K562 (cell line): ENCODE results near the gene ANK2. TPM values are rescaled to one million over a fixed set of nuclear protein-coding genes. Genes with fewer than 3 reads are reported as not detected.

ENCODE experiments used
- ATAC-seq: fragments of 200-7000 bp; cut with Tn5 transposase; 3 replicates; pipeline ENCODE4 v1.9.1; 2020; ENCODE audit warnings: moderate library complexity
- BruUV-seq: library from RNA; stranded (reverse); fragments of 400-500 nt; replicated peaks from 2 replicates; lab custom pipeline; 2021; lab: Mats Ljungman, UMichigan
- CTCF ChIA-PET: fragments of 300-600 bp; formaldehyde crosslinking; extraction: SDS; loops from one replicate; lab custom pipeline; 2021; ENCODE audit warnings: low intra/inter-chr PET ratio; lab: Yijun Ruan, JAX
- POLR2A ChIA-PET: fragments of 300-600, 350-650 bp; sonication (Branson Sonifier 250); formaldehyde crosslinking; extraction: SDS; loops from one replicate; lab custom pipeline; 2021; ENCODE audit warnings: antibody characterized with exemption, inconsistent platforms; lab: Yijun Ruan, JAX
- DNase-seq, 4 experiments: peaks; one replicate each; pipeline versions ENCODE4 v3.0.0 to v3.0.0-alpha.2; 2011 to 2018; ENCODE audit warnings: low spot score in 3 of 4, mixed read lengths in 3 of 4; ENCODE audit errors: extremely low read depth in 1 of 4
- FAIRE-seq: peaks from 2 replicates; lab custom pipeline; 2011; peaks lifted over from hg19 to GRCh38; lab: Jason Lieb, UNC
- H2AFZ ChIP-seq: 2 replicates; pipeline ENCODE4 v1.6.0; 2011; ENCODE audit warnings: low read depth, low read length, control low read depth, inconsistent platforms
- H3K27ac ChIP-seq: fragments of 200-600 bp; 3 replicates; pipeline ENCODE4 v1.8.0; 2011; ENCODE audit warnings: low read depth, mild to moderate bottlenecking, control low read depth, inconsistent platforms, low read length, moderate library complexity, mixed read lengths; ENCODE audit errors: extremely low read depth
- H3K27me3 ChIP-seq, 2 experiments: fragments of 300-600 bp in 1 of 2; 2 replicates in 1 of 2; 3 replicates in 1 of 2; pipeline versions ENCODE4 v1.6.0 to v1.8.0; 2011; ENCODE audit warnings: inconsistent platforms in 2 of 2, low read length in 2 of 2, mild to moderate bottlenecking in 1 of 2, mixed read lengths in 1 of 2, moderate library complexity in 1 of 2; ENCODE audit not compliant: control insufficient read depth in 2 of 2, insufficient read depth in 2 of 2
- H3K36me3 ChIP-seq: fragments of 300-600 bp; 3 replicates; pipeline ENCODE4 v1.8.0; 2011; ENCODE audit warnings: mild to moderate bottlenecking, low read length, inconsistent platforms; ENCODE audit not compliant: control insufficient read depth, insufficient read depth
- H3K4me1 ChIP-seq, 2 experiments: fragments of 200-600 bp in 1 of 2; replicated peaks in 1 of 2; 2 replicates in 1 of 2; 3 replicates in 1 of 2; pipeline versions ENCODE4 v1.5.1 to v1.8.0; 2011; ENCODE audit warnings: inconsistent platforms in 2 of 2, low read length in 2 of 2, mild to moderate bottlenecking in 1 of 2, mixed read lengths in 1 of 2, moderate library complexity in 1 of 2; ENCODE audit not compliant: control insufficient read depth in 2 of 2, insufficient read depth in 2 of 2
- H3K4me2 ChIP-seq: 2 replicates; pipeline ENCODE4 v1.6.1; 2011; ENCODE audit warnings: low read length, control low read depth, inconsistent platforms, mixed read lengths; ENCODE audit not compliant: insufficient read depth
- H3K4me3 ChIP-seq: fragments of 200-600 bp; sonication (generic), shearing (Covaris generic); 2 replicates; pipeline ENCODE4 v1.5.1; 2016; ENCODE audit warnings: control low read depth, inconsistent platforms
- H3K79me2 ChIP-seq: fragments of 200-600 bp; 3 replicates; pipeline ENCODE4 v1.8.0; 2011; ENCODE audit warnings: low read length, inconsistent platforms; ENCODE audit not compliant: control insufficient read depth, insufficient read depth
- H3K9ac ChIP-seq, 2 experiments: 2 replicates each; pipeline versions ENCODE4 v1.6.0 to v1.6.1; 2011; ENCODE audit warnings: low read depth in 2 of 2, low read length in 2 of 2, control low read depth in 1 of 2, inconsistent platforms in 1 of 2, mild to moderate bottlenecking in 1 of 2, mixed read lengths in 1 of 2; ENCODE audit not compliant: insufficient read depth in 1 of 2
- H3K9me1 ChIP-seq: one replicate; pipeline ENCODE4 v1.6.0; 2011; ENCODE audit warnings: inconsistent platforms, mild to moderate bottlenecking, low read length, moderate library complexity; ENCODE audit not compliant: control insufficient read depth, insufficient read depth
- H3K9me3 ChIP-seq: replicated peaks from 2 replicates; pipeline ENCODE4 v1.5.1; 2011; ENCODE audit warnings: low read depth, low read length, inconsistent platforms; ENCODE audit not compliant: control insufficient read depth, insufficient read depth
- H4K20me1 ChIP-seq: replicated peaks from 2 replicates; pipeline ENCODE4 v1.6.1; 2011; ENCODE audit warnings: low read length, inconsistent platforms, mixed read lengths; ENCODE audit not compliant: control insufficient read depth, insufficient read depth
- ADNP ChIP-seq: fragments of 200-800 bp; sonication (Bioruptor generic); IDR thresholded peaks from 2 replicates; pipeline ENCODE4 v1.6.1; 2016; ENCODE audit warnings: missing genetic modification characterization, missing compliant biosample characterization
- CBFB ChIP-seq: sonication (generic); formaldehyde crosslinking; IDR thresholded peaks from 2 replicates; pipeline ENCODE4 v1.4.0; 2020; ENCODE audit warnings: mild to moderate bottlenecking, missing genetic modification reagents
- COPS2 ChIP-seq: fragments of 450-650 bp; conservative IDR thresholded peaks from 2 replicates; pipeline ENCODE4 v1.6.1; 2016; ENCODE audit warnings: mild to moderate bottlenecking, moderate library complexity
- GATAD2A ChIP-seq: fragments of 450-650 bp; IDR thresholded peaks from 2 replicates; pipeline ENCODE4 v1.6.1; 2017
- HDAC8 ChIP-seq: fragments of 450-650 bp; IDR thresholded peaks from 2 replicates; pipeline ENCODE4 v1.6.1; 2016; ENCODE audit warnings: mild to moderate bottlenecking, missing genetic modification characterization, moderate library complexity, missing compliant biosample characterization
- KDM1A ChIP-seq, 2 experiments: fragments of 450-650 bp; IDR thresholded peaks; 2 replicates each; pipeline ENCODE4 v1.6.1; 2016; ENCODE audit warnings: mild to moderate bottlenecking in 2 of 2
- RBM17 ChIP-seq: fragments of 200-400 bp; formaldehyde crosslinking; IDR thresholded peaks from 2 replicates; pipeline ENCODE4 v1.6.1; 2017; ENCODE audit warnings: low read depth, mild to moderate bottlenecking, low read length, borderline replicate concordance
- SREBF1 ChIP-seq: fragments of 150-350 bp; IDR thresholded peaks from 2 replicates; pipeline ENCODE4 v1.6.1; 2014; ENCODE audit warnings: antibody characterized with exemption, low read depth, low read length, borderline replicate concordance
- TEAD2 ChIP-seq: fragments of 450-650 bp; IDR thresholded peaks from 2 replicates; pipeline ENCODE4 v1.6.1; 2016; ENCODE audit warnings: missing genetic modification characterization, control low read depth, missing compliant biosample characterization
- ZKSCAN3 ChIP-seq: fragments of 250-450 bp; sonication (Bioruptor Pico); IDR thresholded peaks from 2 replicates; pipeline ENCODE4 v1.4.0; 2020
- ZNF12 ChIP-seq: sonication (generic); formaldehyde crosslinking; IDR thresholded peaks from 2 replicates; pipeline ENCODE4 v1.4.0; 2020; ENCODE audit warnings: mild to moderate bottlenecking, missing genetic modification reagents
- ZNF263 ChIP-seq: sonication (generic); formaldehyde crosslinking; IDR thresholded peaks from 2 replicates; pipeline ENCODE4 v1.8.0; 2022; ENCODE audit warnings: mild to moderate bottlenecking, missing genetic modification reagents, borderline replicate concordance
- ZNF384 ChIP-seq: IDR thresholded peaks from 2 replicates; pipeline ENCODE4 v1.6.1; 2012; ENCODE audit warnings: low read depth, low read length, improper control_type of control experiment
- ZNF444 ChIP-seq: fragments of 250-450 bp; sonication (Bioruptor Pico); IDR thresholded peaks from 2 replicates; pipeline ENCODE4 v1.4.0; 2020; ENCODE audit warnings: mild to moderate bottlenecking, moderate library complexity
- ZNF507 ChIP-seq: conservative IDR thresholded peaks from 2 replicates; pipeline ENCODE4 v1.6.1; 2017; ENCODE audit warnings: missing genetic modification characterization, missing compliant biosample characterization
- ZZZ3 ChIP-seq: fragments of 450-650 bp; IDR thresholded peaks from 2 replicates; pipeline ENCODE4 v1.6.1; 2016; ENCODE audit warnings: antibody characterized with exemption, mild to moderate bottlenecking, moderate library complexity
- WGBS: fragments of 100-300 bp; shearing (Covaris generic); methylation state at CpG from one replicate; pipeline ENCODE4 v1.1.6; 2016; ENCODE audit warnings: low coverage, mixed read lengths; ENCODE audit not compliant: insufficient coverage; ENCODE audit errors: missing lambda C conversion rate; 5-methylcytosine and 5-hydroxymethylcytosine counted together
- in situ Hi-C: fragments of 300-500 bp; cut with MboI; formaldehyde crosslinking; loops from 4 replicates; pipeline ENCODE4 v1.15.0; 2018; ENCODE audit warnings: inconsistent platforms, mixed read lengths
- intact Hi-C: fragments of 100-400 bp; cut with micrococcal nuclease; formaldehyde crosslinking; loops from 2 replicates; pipeline ENCODE4 v1.14.2; 2022
- polyA plus RNA-seq, 8 experiments: library from polyadenylated mRNA; depleted of rRNA in 4 of 8; stranded (reverse) in 5 of 8; unstranded in 3 of 8; fragments of >200 nt; fragmentation: Nextera tagmentation in 2 of 8; fragmentation: Illumina TruSeq in 1 of 8; extraction: Ambion mirVana in 2 of 8; extraction: Trizol in 1 of 8; gene quantifications; 2 replicates each; pipeline versions ENCODE4 v1.2.1 to v1.2.3, GENCODE V29; 2011 to 2014; ENCODE audit warnings: inconsistent platforms in 1 of 8, missing spikeins in 1 of 8
- total RNA-seq, 7 experiments: library from RNA; depleted of rRNA in 6 of 7; stranded (reverse); fragments of >200 nt in 6 of 7; fragmentation: Illumina TruSeq in 2 of 7; extraction: Trizol in 2 of 7; gene quantifications; 2 replicates each; pipeline versions ENCODE4 v1.2.1 to v1.2.3, GENCODE V29; 2011 to 2021; ENCODE audit warnings: low replicate concordance in 1 of 7
- TF ChIP-seq, protein P1 (sequence below): fragments of 450-650 bp; formaldehyde crosslinking; IDR thresholded peaks from 2 replicates; pipeline ENCODE4 v1.4.0; 2022; ENCODE audit warnings: mild to moderate bottlenecking, moderate library complexity
- TF ChIP-seq, protein P2 (sequence below): sonication (generic); formaldehyde crosslinking; IDR thresholded peaks from 2 replicates; pipeline ENCODE4 v1.8.1; 2023; ENCODE audit warnings: mild to moderate bottlenecking, missing genetic modification reagents
- TF ChIP-seq, protein P3 (sequence below): sonication (generic); formaldehyde crosslinking; IDR thresholded peaks from 2 replicates; pipeline ENCODE4 v1.8.1; 2023; ENCODE audit warnings: mild to moderate bottlenecking, missing genetic modification reagents

The ANK2 gene
- total and polyA plus RNA-seq, 9 of the 15 experiments (the other 6 are each of a cell fraction or from before 2014, with no cell fraction given) = 0.07 to 0.24 TPM; not detected in 7

DNA sequence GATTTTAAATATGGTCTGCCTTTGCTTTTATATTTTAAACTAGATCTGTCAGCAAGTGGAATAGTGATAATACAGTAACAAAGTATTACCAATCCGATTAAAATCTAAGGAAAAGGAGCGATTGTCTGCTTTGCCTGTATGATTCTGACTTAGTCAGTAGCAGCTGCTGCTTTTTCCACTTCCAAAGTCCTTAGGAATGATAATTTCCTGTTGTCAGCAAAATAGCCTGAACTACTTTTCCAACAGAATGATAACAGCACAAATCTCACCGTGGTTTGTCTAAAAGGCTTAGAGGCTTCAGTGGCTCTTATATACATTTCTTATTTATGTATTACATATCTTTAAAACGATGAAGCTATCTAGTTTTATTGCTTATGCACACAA, 290.0 kb downstream of the ANK2 start:
- no peaks in the 10 kb centered on the region for H4K20me1 ChIP-seq
- TF ChIP-seq, protein P1, sequence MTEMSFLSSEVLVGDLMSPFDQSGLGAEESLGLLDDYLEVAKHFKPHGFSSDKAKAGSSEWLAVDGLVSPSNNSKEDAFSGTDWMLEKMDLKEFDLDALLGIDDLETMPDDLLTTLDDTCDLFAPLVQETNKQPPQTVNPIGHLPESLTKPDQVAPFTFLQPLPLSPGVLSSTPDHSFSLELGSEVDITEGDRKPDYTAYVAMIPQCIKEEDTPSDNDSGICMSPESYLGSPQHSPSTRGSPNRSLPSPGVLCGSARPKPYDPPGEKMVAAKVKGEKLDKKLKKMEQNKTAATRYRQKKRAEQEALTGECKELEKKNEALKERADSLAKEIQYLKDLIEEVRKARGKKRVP = no peak
- no peak for TF ChIP-seq HDAC8 (tag)
- TF ChIP-seq SREBF1 = no peak
- TF ChIP-seq, protein P2, sequence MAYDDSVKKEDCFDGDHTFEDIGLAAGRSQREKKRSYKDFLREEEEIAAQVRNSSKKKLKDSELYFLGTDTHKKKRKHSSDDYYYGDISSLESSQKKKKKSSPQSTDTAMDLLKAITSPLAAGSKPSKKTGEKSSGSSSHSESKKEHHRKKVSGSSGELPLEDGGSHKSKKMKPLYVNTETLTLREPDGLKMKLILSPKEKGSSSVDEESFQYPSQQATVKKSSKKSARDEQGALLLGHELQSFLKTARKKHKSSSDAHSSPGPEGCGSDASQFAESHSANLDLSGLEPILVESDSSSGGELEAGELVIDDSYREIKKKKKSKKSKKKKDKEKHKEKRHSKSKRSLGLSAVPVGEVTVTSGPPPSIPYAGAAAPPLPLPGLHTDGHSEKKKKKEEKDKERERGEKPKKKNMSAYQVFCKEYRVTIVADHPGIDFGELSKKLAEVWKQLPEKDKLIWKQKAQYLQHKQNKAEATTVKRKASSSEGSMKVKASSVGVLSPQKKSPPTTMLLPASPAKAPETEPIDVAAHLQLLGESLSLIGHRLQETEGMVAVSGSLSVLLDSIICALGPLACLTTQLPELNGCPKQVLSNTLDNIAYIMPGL (CRISPR knock-in tag) = no peak
- no peak for TF ChIP-seq ADNP (tag)
- TF ChIP-seq ZNF12 = no peak
- no peak for TF ChIP-seq ZZZ3
- TF ChIP-seq ZNF444 = no peak
- TF ChIP-seq COPS2 = no peak
- no peak for TF ChIP-seq CBFB (CRISPR knock-in tag)
- TF ChIP-seq RBM17 = no peak
- TF ChIP-seq KDM1A (IDR thresholded peaks at IDR 0.05) = no peak
- TF ChIP-seq ZNF384 = no peak
- TF ChIP-seq, protein P3, sequence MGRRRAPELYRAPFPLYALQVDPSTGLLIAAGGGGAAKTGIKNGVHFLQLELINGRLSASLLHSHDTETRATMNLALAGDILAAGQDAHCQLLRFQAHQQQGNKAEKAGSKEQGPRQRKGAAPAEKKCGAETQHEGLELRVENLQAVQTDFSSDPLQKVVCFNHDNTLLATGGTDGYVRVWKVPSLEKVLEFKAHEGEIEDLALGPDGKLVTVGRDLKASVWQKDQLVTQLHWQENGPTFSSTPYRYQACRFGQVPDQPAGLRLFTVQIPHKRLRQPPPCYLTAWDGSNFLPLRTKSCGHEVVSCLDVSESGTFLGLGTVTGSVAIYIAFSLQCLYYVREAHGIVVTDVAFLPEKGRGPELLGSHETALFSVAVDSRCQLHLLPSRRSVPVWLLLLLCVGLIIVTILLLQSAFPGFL (CRISPR knock-in tag) = no peak
- no peak for TF ChIP-seq ZNF507 (tag)
- no peak for TF ChIP-seq GATAD2A
- no peak for TF ChIP-seq ZKSCAN3 (CRISPR knock-in tag)
- TF ChIP-seq TEAD2 (tag) = no peak
- no peak for TF ChIP-seq ZNF263 (CRISPR knock-in tag)
- H3K27ac ChIP-seq = no peak overlapping the region
- H3K4me2 ChIP-seq = no peak overlapping the region
- ATAC-seq (no peak), DNase-seq (no peak), FAIRE-seq (no peak)
- 0% methylated on average over 4 of the region's 4 CpGs for WGBS
- H2AFZ ChIP-seq = no peak overlapping the region
- no peaks in the 10 kb centered on the region for H3K9me1 ChIP-seq
- in situ Hi-C loops = no loop called here
- H3K36me3 ChIP-seq = no peaks in the 10 kb centered on the region
- POLR2A ChIA-PET = no interaction called here
- no peaks in the 10 kb centered on the region for H3K9me3 ChIP-seq
- H3K4me3 ChIP-seq = no peak overlapping the region
- H3K4me1 ChIP-seq = no peaks in the 10 kb centered on the region; a peak in 1 of 5 replicates
- no peak overlapping the region for H3K9ac ChIP-seq
- intact Hi-C loops = no loop called here
- no TSS peak for BruUV-seq
- H3K27me3 ChIP-seq = no peaks in the 10 kb centered on the region
- H3K79me2 ChIP-seq = no peaks in the 10 kb centered on the region
- CTCF ChIA-PET = no interaction called here
